ENCODE data around the gene TRAPPC12. TPM values are rescaled to one million over a fixed set of nuclear protein-coding genes. Genes with fewer than 3 reads are reported as not detected.
A peak's percentile ranks its signal among the peaks of the same experiment; 100 is the strongest.
"Not testable (repeated sequence)": the region's sequence is repeated elsewhere in the genome, so short reads cannot be mapped to it uniquely, and the experiment has no call there.

The TRAPPC12 gene
- total RNA-seq, 2 donors from 2014 or later = 71.3 to 87.8 TPM

DNA sequence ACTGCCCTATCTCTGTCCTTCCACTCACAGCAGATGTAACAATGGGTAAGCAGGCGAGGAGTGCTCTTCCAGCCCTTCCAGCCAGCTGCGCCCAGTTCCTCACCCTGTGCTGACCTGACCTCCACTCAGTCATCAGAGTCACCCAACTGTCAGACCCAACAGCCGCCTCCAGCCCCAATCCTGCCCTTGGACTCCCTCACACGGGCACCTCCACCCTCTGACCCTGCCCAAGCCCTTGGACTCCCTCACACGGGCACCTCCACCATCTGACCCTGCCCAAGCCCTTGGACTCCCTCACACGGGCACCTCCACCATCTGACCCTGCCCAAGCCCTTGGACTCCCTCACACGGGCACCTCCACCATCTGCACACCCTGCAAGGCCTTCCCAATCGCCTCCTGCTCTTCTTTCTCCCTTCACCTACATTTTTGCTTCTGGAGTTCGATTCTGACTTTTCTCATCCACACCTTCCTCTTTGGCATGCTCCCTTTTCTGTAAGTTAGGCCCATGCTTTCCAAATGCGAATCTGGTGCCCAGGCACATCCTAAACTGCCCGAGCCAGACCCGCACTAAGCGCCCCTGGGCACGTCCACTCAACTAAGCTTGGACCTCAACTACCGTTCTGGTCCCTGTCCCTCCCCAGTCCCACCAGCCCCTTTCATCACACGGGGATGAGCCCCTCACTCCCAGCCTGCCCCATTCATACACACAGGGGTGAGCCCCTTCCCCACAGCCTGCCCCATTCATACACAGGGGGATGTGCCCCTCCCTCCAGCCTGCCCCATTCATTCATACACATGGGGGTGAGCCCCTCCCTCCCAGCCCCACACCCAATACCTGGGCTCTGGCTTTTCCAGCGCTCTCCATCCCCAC is 17.7 kb upstream of the TRAPPC12 start:
- intact Hi-C loops (cut with DNase I) = no loop called here
- no peak for DNase-seq (ENCODE audit: low spot score)

DNA sequence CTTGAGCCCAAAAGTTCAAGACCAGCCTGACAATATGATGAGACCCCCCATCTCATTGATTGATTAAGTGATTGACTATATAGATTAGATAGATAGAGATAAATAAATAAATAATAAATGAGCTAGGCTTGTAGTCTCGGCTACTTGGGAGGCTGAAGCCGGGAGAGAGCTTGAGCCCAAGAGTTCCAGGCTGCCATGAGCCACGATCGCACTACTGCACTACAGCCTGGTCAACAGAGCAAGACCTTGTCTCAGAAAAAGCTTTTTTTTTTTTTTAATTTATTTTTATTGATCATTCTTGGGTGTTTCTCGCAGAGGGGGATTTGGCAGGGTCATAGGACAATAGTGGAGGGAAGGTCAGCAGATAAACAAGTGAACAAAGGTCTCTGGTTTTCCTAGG is 14.3 kb upstream of the TRAPPC12 start:
- no peak for DNase-seq (ENCODE audit: low spot score)
- intact Hi-C loops (cut with DNase I) = no loop called here

- intact Hi-C loops (cut with DNase I) = no loop called here
- DNase-seq (ENCODE audit: low spot score) = no peak
These were observed 11.2 kb upstream of the TRAPPC12 start for GRCh38 chr2:3368261-3368722.

DNA sequence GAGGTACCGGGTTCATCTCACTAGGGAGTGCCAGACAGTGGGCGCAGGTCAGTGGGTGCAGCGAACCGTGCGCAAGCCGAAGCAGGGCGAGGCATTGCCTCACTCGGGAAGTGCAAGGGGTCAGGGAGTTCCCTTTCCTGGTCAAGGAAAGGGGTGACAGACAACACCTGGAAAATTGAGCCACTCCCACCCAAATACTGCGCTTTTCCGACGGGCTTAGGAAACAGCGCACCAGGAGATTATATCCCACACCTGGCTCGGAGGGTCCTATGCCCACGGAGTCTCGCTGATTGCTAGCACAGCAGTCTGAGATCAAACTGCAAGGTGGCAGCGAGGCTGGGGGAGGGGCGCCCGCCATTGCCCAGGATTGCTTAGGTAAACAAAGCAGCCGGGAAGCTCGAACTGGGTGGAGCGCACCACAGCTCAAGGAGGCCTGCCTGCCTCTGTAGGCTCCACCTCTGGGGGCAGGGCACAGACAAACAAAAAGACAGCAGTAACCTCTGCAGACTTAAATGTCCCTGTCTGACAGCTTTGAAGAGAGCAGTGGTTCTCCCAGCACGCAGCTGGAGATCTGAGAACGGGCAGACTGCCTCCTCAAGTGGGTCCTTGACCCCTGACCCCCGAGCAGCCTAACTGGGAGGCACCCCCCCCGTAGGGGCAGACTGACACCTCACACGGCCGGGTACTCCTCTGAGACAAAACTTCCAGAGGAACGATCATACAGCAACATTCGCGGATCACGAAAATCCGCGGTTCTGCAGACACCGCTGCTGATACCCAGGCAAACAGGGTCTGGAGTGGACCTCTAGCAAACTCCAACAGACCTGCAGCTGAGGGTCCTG is 9.9 kb upstream of the TRAPPC12 start:
- intact Hi-C loops (cut with DNase I); DNase-seq (ENCODE audit: low spot score): not testable (repeated sequence)

GRCh38 chr2:3376821-3377220 is 2.7 kb upstream of the TRAPPC12 start:
- no peak for DNase-seq (ENCODE audit: low spot score)

DNA sequence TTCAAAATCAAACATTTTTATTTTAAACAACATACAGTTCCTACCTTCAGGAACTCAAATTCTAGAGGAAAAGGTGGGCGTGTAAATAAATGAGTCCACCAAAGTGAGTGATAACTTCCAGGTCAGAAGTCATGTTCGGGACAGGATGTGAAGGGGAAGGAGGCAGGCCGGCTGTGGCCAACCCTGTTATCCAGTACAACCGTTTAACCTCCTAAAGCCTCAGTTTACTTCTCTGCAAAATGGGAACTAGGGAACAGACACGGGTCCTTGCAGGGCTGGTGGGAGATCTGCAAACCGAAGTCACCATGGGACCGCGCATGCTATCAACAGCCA is 2.2 kb upstream of the TRAPPC12 start:
- no peak for DNase-seq (ENCODE audit: low spot score)
- intact Hi-C loops (cut with DNase I) = no loop called here

More at GRCh38 chr2:3376821-3377220, 2.7 kb upstream of the TRAPPC12 start:
- intact Hi-C loops (cut with DNase I) = no loop called here

DNA sequence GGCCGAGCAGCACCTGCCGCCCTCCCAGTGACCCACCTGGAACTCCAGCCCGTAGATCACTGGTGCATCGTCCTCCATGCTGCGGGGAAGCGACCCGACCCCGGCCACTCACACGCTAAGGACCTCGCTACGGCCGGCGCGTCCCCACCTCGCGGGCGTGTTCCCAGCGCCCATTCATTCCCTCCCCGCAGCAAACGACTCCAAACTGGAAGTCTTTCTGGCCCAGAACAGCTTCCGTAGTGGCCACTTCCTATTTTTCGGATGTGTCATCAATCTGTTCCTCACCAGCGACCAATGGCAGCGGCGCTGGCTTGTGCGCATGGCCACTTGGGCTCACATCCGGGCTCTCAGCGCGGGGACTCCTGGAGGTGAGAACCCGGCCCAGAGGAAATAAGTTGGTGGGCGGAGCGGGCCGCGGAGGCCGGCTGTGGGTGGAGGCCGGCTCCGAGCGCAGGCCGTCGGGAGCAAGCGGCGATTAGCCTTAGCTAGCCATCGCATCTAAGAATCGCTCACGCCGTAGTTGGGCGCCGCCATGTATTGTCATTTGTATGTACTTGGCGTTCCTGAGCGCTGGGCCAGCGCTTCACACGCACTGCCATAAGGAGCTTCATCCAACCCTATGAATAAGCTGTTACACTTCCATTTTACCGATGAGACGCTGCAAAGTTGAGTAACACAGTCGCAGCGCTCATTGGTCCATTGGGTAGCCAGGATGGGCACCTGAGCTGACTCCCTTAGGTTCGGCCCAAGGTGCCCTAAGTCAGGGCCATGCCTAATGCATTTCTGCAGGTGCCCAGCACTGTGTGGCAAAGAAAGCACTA is 1.7 kb upstream of the TRAPPC12 start, which contains the start of gene EIPR1:
TSS of gene EIPR1 (minus strand) at position 207 of the 821 bp plus-strand sequence. CDS start at position 78, 129 bp downstream.
- DNase-seq (ENCODE audit: low spot score) = peak; percentile 100
- intact Hi-C loops (cut with DNase I) = no loop called here

- no peak for DNase-seq (ENCODE audit: low spot score)
- intact Hi-C loops (cut with DNase I) = no loop called here
These were observed 201 bp upstream of the TRAPPC12 start for GRCh38 chr2:3379339-3379646.

GRCh38 chr2:3386448-3386958 is 7.0 kb downstream of the TRAPPC12 start:
- no peak for DNase-seq (ENCODE audit: low spot score)
- intact Hi-C loops (cut with DNase I) = no loop called here

- no peak for DNase-seq (ENCODE audit: low spot score)
- intact Hi-C loops (cut with DNase I) = loop anchor here in 1 of 2 donors (1.0 kb wide), 1 partner anchor 22 kb away; no protein-coding TSS in a partner anchor
These were observed 7.5 kb downstream of the TRAPPC12 start for GRCh38 chr2:3387011-3387410.

GRCh38 chr2:3387644-3388411 is 8.3 kb downstream of the TRAPPC12 start:
- peak; percentile 70 for DNase-seq (ENCODE audit: low spot score)
- intact Hi-C loops (cut with DNase I) = loop anchor here in 1 of 2 donors (1.0 kb wide), 1 partner anchor 21 kb away; no protein-coding TSS in a partner anchor

DNA sequence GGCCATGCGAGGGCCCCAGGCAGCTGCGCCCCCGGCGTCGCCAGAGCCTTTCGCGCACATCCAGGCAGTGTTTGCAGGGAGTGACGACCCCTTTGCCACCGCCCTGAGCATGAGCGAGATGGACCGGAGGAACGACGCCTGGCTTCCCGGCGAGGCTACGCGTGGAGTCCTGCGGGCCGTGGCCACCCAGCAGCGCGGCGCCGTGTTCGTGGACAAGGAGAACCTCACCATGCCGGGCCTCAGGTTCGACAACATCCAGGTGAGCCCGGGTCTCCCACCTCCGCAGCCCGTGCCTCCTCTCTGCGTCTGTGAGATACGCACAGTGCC is 8.9 kb downstream of the TRAPPC12 start:
- intact Hi-C loops (cut with DNase I) = no loop called here
- no peak for DNase-seq (ENCODE audit: low spot score)

GRCh38 chr2:3389193-3389592 is 9.7 kb downstream of the TRAPPC12 start:
- intact Hi-C loops (cut with DNase I) = no loop called here
- DNase-seq (ENCODE audit: low spot score) = no peak

DNA sequence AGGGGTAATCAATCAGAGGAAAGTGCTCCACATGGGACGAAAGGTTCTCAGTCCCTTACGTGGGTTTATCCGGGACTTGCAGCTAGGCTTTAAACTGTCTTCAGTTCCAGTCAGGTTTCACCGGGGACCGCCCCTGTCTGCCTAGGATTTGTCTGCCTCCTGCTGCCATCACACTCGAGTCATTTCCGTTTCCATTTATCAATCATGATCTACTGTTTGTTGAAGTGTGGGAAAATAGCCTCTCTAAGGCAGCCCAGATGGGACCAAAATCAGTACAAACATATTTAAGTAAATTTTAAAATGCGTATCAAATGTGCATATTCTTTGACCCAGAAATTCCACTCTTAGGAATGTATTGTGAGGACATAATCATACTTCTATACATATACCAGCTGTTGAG is 10.5 kb downstream of the TRAPPC12 start:
- intact Hi-C loops (cut with DNase I) = no loop called here
- DNase-seq (ENCODE audit: low spot score) = no peak

DNA sequence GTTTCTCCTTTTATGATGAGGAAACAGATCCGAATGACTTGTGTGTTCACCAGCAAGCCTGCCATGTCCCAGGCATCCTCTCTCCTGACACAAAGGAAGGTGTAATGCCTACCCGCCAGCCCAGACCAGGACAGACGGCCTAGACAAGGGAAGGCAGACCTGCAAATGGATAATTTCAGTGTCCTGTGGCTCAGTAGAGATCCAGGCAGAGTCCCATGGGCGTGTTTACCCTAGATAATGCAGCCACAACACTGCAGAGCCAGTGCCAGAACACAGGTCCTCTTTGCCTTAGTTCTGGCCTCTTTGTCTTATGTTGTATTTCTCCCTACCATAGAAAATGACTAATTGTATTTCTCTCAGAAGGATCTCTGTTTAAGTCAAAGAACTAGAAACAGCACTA is 12.7 kb downstream of the TRAPPC12 start:
- intact Hi-C loops (cut with DNase I) = no loop called here
- no peak for DNase-seq (ENCODE audit: low spot score)

- intact Hi-C loops (cut with DNase I) = no loop called here
- DNase-seq (ENCODE audit: low spot score) = no peak
These were observed 17.5 kb downstream of the TRAPPC12 start for GRCh38 chr2:3396920-3397559.

- DNase-seq (ENCODE audit: low spot score) = no peak
- intact Hi-C loops (cut with DNase I) = no loop called here
These were observed 19.4 kb downstream of the TRAPPC12 start for GRCh38 chr2:3398857-3399256.

GRCh38 chr2:3399381-3399780 is 19.9 kb downstream of the TRAPPC12 start:
- DNase-seq (ENCODE audit: low spot score) = no peak
- intact Hi-C loops (cut with DNase I) = no loop called here

Data from posterior vena cava (tissue), 2 donors.